ENCODE results near the gene DCDC2C.

- TF ChIP-seq, protein P1, sequence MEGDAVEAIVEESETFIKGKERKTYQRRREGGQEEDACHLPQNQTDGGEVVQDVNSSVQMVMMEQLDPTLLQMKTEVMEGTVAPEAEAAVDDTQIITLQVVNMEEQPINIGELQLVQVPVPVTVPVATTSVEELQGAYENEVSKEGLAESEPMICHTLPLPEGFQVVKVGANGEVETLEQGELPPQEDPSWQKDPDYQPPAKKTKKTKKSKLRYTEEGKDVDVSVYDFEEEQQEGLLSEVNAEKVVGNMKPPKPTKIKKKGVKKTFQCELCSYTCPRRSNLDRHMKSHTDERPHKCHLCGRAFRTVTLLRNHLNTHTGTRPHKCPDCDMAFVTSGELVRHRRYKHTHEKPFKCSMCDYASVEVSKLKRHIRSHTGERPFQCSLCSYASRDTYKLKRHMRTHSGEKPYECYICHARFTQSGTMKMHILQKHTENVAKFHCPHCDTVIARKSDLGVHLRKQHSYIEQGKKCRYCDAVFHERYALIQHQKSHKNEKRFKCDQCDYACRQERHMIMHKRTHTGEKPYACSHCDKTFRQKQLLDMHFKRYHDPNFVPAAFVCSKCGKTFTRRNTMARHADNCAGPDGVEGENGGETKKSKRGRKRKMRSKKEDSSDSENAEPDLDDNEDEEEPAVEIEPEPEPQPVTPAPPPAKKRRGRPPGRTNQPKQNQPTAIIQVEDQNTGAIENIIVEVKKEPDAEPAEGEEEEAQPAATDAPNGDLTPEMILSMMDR (IDR thresholded peaks at IDR 0.05) = no peak
- no peak for TF ChIP-seq EZH2phosphoT487 (IDR thresholded peaks at IDR 0.05)
- TF ChIP-seq EZH2 (IDR thresholded peaks at IDR 0.05) = no peak
These were observed 75.6 kb downstream of the DCDC2C start for GRCh38 chr2:3778851-3779495.

Measured in neural progenitor cell (in vitro differentiated cells).